Femur (tissue), 1 donor: ENCODE results near the gene GPR17.

ENCODE experiments used
- DNase-seq: peaks from one replicate; pipeline ENCODE4 v3.0.0-alpha.2; 2017

The GPR17 gene

GRCh38 chr2:127643439-127644065 lies 2.4 kb upstream of the GPR17 start:
- no peak for DNase-seq

- DNase-seq: no peak
These were observed 1.6 kb upstream of the GPR17 start for GRCh38 chr2:127644066-127645025.

- DNase-seq: no peak
These were observed 943 bp upstream of the GPR17 start for GRCh38 chr2:127645026-127645394.

- no peak for DNase-seq
These were observed 711 bp downstream of the GPR17 start for GRCh38 chr2:127646487-127647241.

- no peak for DNase-seq
These were observed 1.6 kb downstream of the GPR17 start for GRCh38 chr2:127647242-127648190.

- no peak for DNase-seq
These were observed 2.4 kb downstream of the GPR17 start for GRCh38 chr2:127648321-127648720.

- no peak for DNase-seq
These were observed 3.2 kb downstream of the GPR17 start for GRCh38 chr2:127649100-127649611.

GRCh38 chr2:127649684-127650040 lies 3.7 kb downstream of the GPR17 start:
- DNase-seq: peak; percentile 82

- DNase-seq: no peak
These were observed 4.3 kb downstream of the GPR17 start for GRCh38 chr2:127650041-127650784.

GRCh38 chr2:127650785-127651380 lies 4.9 kb downstream of the GPR17 start:
- DNase-seq: no peak

- DNase-seq: no peak
These were observed 5.4 kb downstream of the GPR17 start for GRCh38 chr2:127651381-127651809.

GRCh38 chr2:127651971-127652550 lies 6.1 kb downstream of the GPR17 start:
- DNase-seq: peak; percentile 77

GRCh38 chr2:127652786-127653357 lies 6.9 kb downstream of the GPR17 start:
- DNase-seq: no peak

- no peak for DNase-seq
These were observed 7.6 kb downstream of the GPR17 start for GRCh38 chr2:127653421-127654083.

GRCh38 chr2:127654084-127654837 lies 8.3 kb downstream of the GPR17 start:
- no peak for DNase-seq

GRCh38 chr2:127654838-127655175 lies 8.9 kb downstream of the GPR17 start:
- no peak for DNase-seq

GRCh38 chr2:127655209-127656073 lies 9.5 kb downstream of the GPR17 start:
- no peak for DNase-seq
